UCSD-AML1 (cell line): Measurements from ENCODE around the gene RTCB.

ENCODE experiments used
- DNase-seq: peaks from one replicate; lab custom pipeline; 2025; ENCODE audit not compliant: unreplicated experiment; lab: John Stamatoyannopoulos, UW

The RTCB gene

DNA sequence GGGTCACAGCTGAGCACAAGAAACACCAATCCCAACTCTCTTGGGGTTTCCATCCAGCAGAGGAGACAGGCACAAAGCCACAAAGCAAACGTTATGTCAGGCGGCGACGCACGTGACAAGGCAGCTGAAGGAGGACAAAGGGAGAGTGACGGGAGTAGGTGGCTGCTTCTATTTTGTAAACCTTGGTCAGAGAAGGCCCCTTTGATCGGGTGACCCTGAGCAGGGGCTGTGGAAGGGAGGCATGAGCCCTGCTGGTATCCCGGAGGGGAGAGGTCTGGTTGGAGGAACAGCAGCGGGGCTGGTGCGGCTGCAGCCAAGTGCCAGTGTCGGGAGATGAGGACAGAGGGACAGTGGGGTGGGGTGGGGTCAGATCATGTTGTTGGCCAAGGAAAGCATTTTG lies 71.6 kb downstream of the RTCB start:
- DNase-seq, result no peak

DNA sequence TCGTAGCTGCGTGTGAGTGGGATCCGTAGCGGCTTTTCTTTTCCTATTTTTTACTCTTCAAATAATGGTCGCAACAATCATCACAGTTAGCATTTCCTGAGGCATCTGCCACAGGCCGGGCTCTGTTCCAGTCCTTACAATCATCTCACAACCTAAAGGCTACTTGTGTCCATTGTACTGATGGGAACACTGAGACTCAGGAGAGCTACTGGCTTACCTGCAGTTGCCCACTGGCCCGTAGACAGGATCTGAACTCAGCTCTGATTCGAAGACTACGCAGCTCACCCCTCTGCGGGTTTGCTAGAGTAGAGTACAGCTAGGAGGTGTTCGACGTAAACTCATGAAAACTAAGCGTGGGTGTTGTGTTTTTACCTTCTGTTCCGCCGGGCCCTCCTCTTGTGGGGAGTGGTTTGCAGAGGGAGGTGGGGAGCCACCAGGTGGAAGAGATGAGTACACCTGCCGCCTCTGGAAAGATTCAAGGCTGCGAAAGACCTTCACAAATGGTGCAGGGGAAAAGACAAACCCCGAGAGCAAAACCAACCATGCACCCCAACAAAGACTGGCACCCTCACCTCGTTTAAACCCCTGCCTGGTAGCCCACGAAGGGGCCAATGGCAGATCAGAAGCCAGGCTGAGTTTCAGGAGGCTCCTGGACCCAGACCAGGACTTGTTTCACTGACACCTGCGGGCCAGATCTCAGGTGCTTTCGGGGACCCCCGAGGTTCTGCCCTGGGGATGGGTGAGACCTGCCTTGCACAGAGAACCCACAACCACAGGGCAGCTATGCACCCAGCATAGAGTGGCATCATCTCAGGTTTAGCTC lies 72.6 kb downstream of the RTCB start:
- DNase-seq, result no peak

GRCh38 chr22:32338757-32339156 lies 73.3 kb downstream of the RTCB start:
- DNase-seq, result no peak
